H1 (cell line): Measurements from ENCODE around the gene NLGN4X. TPM values are rescaled to one million over a fixed set of nuclear protein-coding genes. Genes with fewer than 3 reads are reported as not detected.

Experiments
- CHD2 ChIP-seq: IDR thresholded peaks from 2 replicates; pipeline ENCODE4 v1.6.1; 2012; ENCODE audit warnings: low read length, improper control_type of control experiment
- SP2 ChIP-seq: IDR thresholded peaks from 2 replicates; pipeline ENCODE4 v1.6.1; 2012; ENCODE audit warnings: mild to moderate bottlenecking, low read length, inconsistent platforms
- polyA plus RNA-seq, 7 experiments: library from polyadenylated mRNA; depleted of rRNA in 3 of 7; stranded (reverse) in 5 of 7; unstranded in 2 of 7; fragments of >200 nt in 5 of 7; fragments of 200-250 nt in 2 of 7; gene quantifications; 1 replicate in 5 of 7; 2 replicates in 1 of 7; 4 replicates in 1 of 7; pipeline versions ENCODE4 v1.2.1 to v1.2.3, GENCODE V29; 2011 to 2013; ENCODE audit warnings: missing spikeins in 2 of 7, mixed read lengths in 2 of 7
- total RNA-seq: library from RNA; stranded (reverse); fragmentation: NEBNext Ultra II Directional; extraction: Animal tissue kit (Norgen Biotek cat#: 25700); gene quantifications from 2 replicates; pipeline ENCODE4 v1.2.1, GENCODE V29; 2021

The NLGN4X gene
- total and polyA plus RNA-seq, 2 of the 8 experiments (the other 6 are each of a cell fraction or from before 2014, with no cell fraction given) = 104 to 124 TPM

DNA sequence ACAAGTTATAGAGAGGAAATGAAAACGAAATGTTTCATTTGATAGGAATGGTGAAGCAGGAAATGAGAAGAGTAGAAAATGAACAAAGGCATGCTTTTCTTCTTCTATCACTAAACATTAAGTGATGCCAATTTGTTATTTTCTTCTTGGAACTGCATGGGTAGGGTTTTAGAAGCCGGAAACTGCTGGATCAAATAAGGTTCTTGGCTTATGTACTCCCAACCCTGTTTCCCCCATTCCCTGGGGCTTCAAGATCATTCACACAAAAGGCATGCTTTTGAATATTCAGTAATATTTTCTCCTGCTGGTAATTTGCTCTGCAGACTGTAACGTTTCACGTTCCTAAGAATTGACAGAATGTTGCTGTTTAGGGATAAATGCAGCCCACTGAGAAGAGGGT lies 224.1 kb downstream of the NLGN4X start (continued):
- TF ChIP-seq SP2 (no peak), CHD2 (no peak)
